HG03159 (cell line): Measurements from ENCODE around the gene GHRHR.

ENCODE experiments used
- ATAC-seq: cut with Tn5 transposase; IDR thresholded peaks from one replicate; pipeline ENCODE4 v1.9.1; 2021; ENCODE audit warnings: mild to moderate bottlenecking, moderate library complexity; ENCODE audit not compliant: unreplicated experiment

GHRHR gene

GRCh38 chr7:30983914-30984247 lies 20.1 kb downstream of the GHRHR start:
- no peak for ATAC-seq

GRCh38 chr7:30984359-30985107 lies 20.8 kb downstream of the GHRHR start:
- ATAC-seq = no peak

GRCh38 chr7:30985756-30986155 lies 22.0 kb downstream of the GHRHR start:
- ATAC-seq = no peak

- ATAC-seq = no peak
Observed at GRCh38 chr7:30986331-30986730, 22.6 kb downstream of the GHRHR start.

- ATAC-seq = no peak
Observed at GRCh38 chr7:30986738-30987137, 23.0 kb downstream of the GHRHR start.

GRCh38 chr7:30987178-30987577 lies 23.4 kb downstream of the GHRHR start:
- no peak for ATAC-seq

GRCh38 chr7:30987936-30988335 lies 24.2 kb downstream of the GHRHR start:
- no peak for ATAC-seq

GRCh38 chr7:30988351-30989005 lies 24.7 kb downstream of the GHRHR start:
- ATAC-seq = no peak

- ATAC-seq = no peak
Observed at GRCh38 chr7:30989008-30989823, 25.5 kb downstream of the GHRHR start.

GRCh38 chr7:30989824-30990672 lies 26.3 kb downstream of the GHRHR start:
- ATAC-seq = no peak

GRCh38 chr7:30990673-30991170 lies 27.0 kb downstream of the GHRHR start:
- ATAC-seq = no peak

GRCh38 chr7:30992414-30992813 lies 28.7 kb downstream of the GHRHR start:
- ATAC-seq = no peak

GRCh38 chr7:30994206-30995100 lies 30.7 kb downstream of the GHRHR start:
- ATAC-seq = no peak

- no peak for ATAC-seq
Observed at GRCh38 chr7:30995536-30995935, 31.8 kb downstream of the GHRHR start.

GRCh38 chr7:30996256-30996655 lies 32.5 kb downstream of the GHRHR start:
- no peak for ATAC-seq

- no peak for ATAC-seq
Observed at GRCh38 chr7:30996883-30997282, 33.1 kb downstream of the GHRHR start.

GRCh38 chr7:30997316-30997715 lies 33.6 kb downstream of the GHRHR start:
- no peak for ATAC-seq

- no peak for ATAC-seq
Observed at GRCh38 chr7:30998180-30998579, 34.4 kb downstream of the GHRHR start.

GRCh38 chr7:31000161-31000693 lies 36.5 kb downstream of the GHRHR start:
- ATAC-seq = no peak
